ENCODE measurements around the gene CIROP.

Gene CIROP

GRCh38 chr14:23137813-23138535 is 33.2 kb upstream of the CIROP start:
- Histone ChIP-seq H3K9me3 (ENCODE audit: severe bottlenecking) (no peaks in the 10 kb centered on the region), H3K36me3 (ENCODE audit: low read depth) (no peaks in the 10 kb centered on the region), H3K27ac (ENCODE audit: poor library complexity, severe bottlenecking) (peak overlapping the region; percentile 69), H3K4me3 (ENCODE audit: severe bottlenecking) (no peak overlapping the region), H3K27me3 (ENCODE audit: insufficient read depth, poor library complexity, severe bottlenecking) (no peaks in the 10 kb centered on the region), H3K4me1 (ENCODE audit: insufficient read depth, poor library complexity, severe bottlenecking) (peaks cover 20% of the 10 kb centered on the region)
- TF ChIP-seq CTCF (IDR thresholded peaks at IDR 0.05; ENCODE audit: poor library complexity, severe bottlenecking) = no peak
- no peak for DNase-seq (ENCODE audit: low spot score)
- ATAC-seq (ENCODE audit: low read depth) = peak; percentile 75

- Histone ChIP-seq H3K4me1 (ENCODE audit: insufficient read depth, poor library complexity, severe bottlenecking) (peaks cover 20% of the 10 kb centered on the region), H3K36me3 (ENCODE audit: low read depth) (no peaks in the 10 kb centered on the region), H3K9me3 (ENCODE audit: severe bottlenecking) (no peaks in the 10 kb centered on the region), H3K27ac (ENCODE audit: poor library complexity, severe bottlenecking) (peak overlapping the region; percentile 69), H3K4me3 (ENCODE audit: severe bottlenecking) (no peak overlapping the region), H3K27me3 (ENCODE audit: insufficient read depth, poor library complexity, severe bottlenecking) (no peaks in the 10 kb centered on the region)
- DNase-seq (ENCODE audit: low spot score) = no peak
- no peak for TF ChIP-seq CTCF (IDR thresholded peaks at IDR 0.05; ENCODE audit: poor library complexity, severe bottlenecking)
- ATAC-seq (ENCODE audit: low read depth) = peak; percentile 81
These were observed 32.5 kb upstream of the CIROP start for GRCh38 chr14:23137192-23137812.

GRCh38 chr14:23136566-23137133 is 31.9 kb upstream of the CIROP start:
- DNase-seq (ENCODE audit: low spot score) (no peak), ATAC-seq (ENCODE audit: low read depth) (no peak)
- Histone ChIP-seq H3K4me1 (ENCODE audit: insufficient read depth, poor library complexity, severe bottlenecking) (peaks cover 16% of the 10 kb centered on the region), H3K9me3 (ENCODE audit: severe bottlenecking) (no peaks in the 10 kb centered on the region), H3K27me3 (ENCODE audit: insufficient read depth, poor library complexity, severe bottlenecking) (no peaks in the 10 kb centered on the region), H3K36me3 (ENCODE audit: low read depth) (no peaks in the 10 kb centered on the region), H3K4me3 (ENCODE audit: severe bottlenecking) (no peak overlapping the region), H3K27ac (ENCODE audit: poor library complexity, severe bottlenecking) (peak overlapping the region; percentile 69)
- TF ChIP-seq CTCF (IDR thresholded peaks at IDR 0.05; ENCODE audit: poor library complexity, severe bottlenecking) = no peak

GRCh38 chr14:23132970-23133369 is 28.2 kb upstream of the CIROP start:
- no peaks in the 10 kb centered on the region for H3K36me3 ChIP-seq (ENCODE audit: low read depth)
- no peak overlapping the region for H3K27ac ChIP-seq (ENCODE audit: poor library complexity, severe bottlenecking)
- no peaks in the 10 kb centered on the region for H3K27me3 ChIP-seq (ENCODE audit: insufficient read depth, poor library complexity, severe bottlenecking)
- ATAC-seq (ENCODE audit: low read depth) (no peak), DNase-seq (ENCODE audit: low spot score) (no peak)
- TF ChIP-seq CTCF (IDR thresholded peaks at IDR 0.05; ENCODE audit: poor library complexity, severe bottlenecking) = no peak
- H3K9me3 ChIP-seq (ENCODE audit: severe bottlenecking) = no peaks in the 10 kb centered on the region
- H3K4me3 ChIP-seq (ENCODE audit: severe bottlenecking) = no peak overlapping the region
- peaks cover 9% of the 10 kb centered on the region for H3K4me1 ChIP-seq (ENCODE audit: insufficient read depth, poor library complexity, severe bottlenecking)
